Neural cell (in vitro differentiated cells): ENCODE results near the gene SLC5A9. TPM values are rescaled to one million over a fixed set of nuclear protein-coding genes. Genes with fewer than 3 reads are reported as not detected.

Experiments
- H2AFZ ChIP-seq: fragments of 200-600, 300-800 bp; sonication (generic), shearing (Covaris generic); 2 replicates; pipeline ENCODE4 v1.6.0; 2014; ENCODE audit warnings: low read depth, mild to moderate bottlenecking, antibody characterized with exemption, low read length, moderate library complexity
- H3F3A ChIP-seq: fragments of 200-600 bp; shearing (Covaris generic); 2 replicates; pipeline ENCODE4 v1.6.1; 2016; ENCODE audit warnings: mild to moderate bottlenecking, moderate library complexity, mixed read lengths, antibody characterized with exemption, low read length; ENCODE audit not compliant: insufficient read depth, poor library complexity, severe bottlenecking
- H3K27ac ChIP-seq: fragments of 200-600, 300-800 bp; sonication (generic), shearing (Covaris generic); 2 replicates; pipeline ENCODE4 v1.5.1; 2014; ENCODE audit warnings: mild to moderate bottlenecking, low read length, moderate library complexity
- H3K27me3 ChIP-seq: fragments of 300-800, 200-600 bp; sonication (generic), shearing (Covaris generic); 2 replicates; pipeline ENCODE4 v1.6.0; 2014; ENCODE audit warnings: mild to moderate bottlenecking, low read depth, low read length, moderate library complexity; ENCODE audit not compliant: insufficient read depth
- H3K36me3 ChIP-seq: fragments of 300-800, 200-600 bp; sonication (generic), shearing (Covaris generic); 2 replicates; pipeline ENCODE4 v1.5.1; 2014; ENCODE audit warnings: mild to moderate bottlenecking, antibody characterized with exemption, low read length, moderate library complexity; ENCODE audit not compliant: insufficient read depth
- H3K4me2 ChIP-seq: fragments of 300-800, 200-600 bp; sonication (generic), shearing (Covaris generic); 2 replicates; pipeline ENCODE4 v1.6.0; 2014; ENCODE audit warnings: mild to moderate bottlenecking, low read length
- H3K4me3 ChIP-seq: fragments of 300-800, 200-600 bp; sonication (generic), shearing (Covaris generic); 2 replicates; pipeline ENCODE4 v1.5.1; 2014; ENCODE audit warnings: mild to moderate bottlenecking, low read length, moderate library complexity
- H3K79me2 ChIP-seq: fragments of 200-600 bp; shearing (Covaris generic); replicated peaks from 2 replicates; pipeline ENCODE4 v1.6.0; 2014; ENCODE audit warnings: mild to moderate bottlenecking, low read length, moderate library complexity; ENCODE audit not compliant: insufficient read depth
- H3K9ac ChIP-seq: fragments of 300-800, 200-600 bp; sonication (generic), shearing (Covaris generic); 2 replicates; pipeline ENCODE4 v1.6.1; 2016; ENCODE audit warnings: mild to moderate bottlenecking, low read length, mixed read lengths
- H3K9me2 ChIP-seq: fragments of 200-600 bp; shearing (Covaris generic); 2 replicates; pipeline ENCODE4 v1.6.1; 2016; ENCODE audit warnings: mild to moderate bottlenecking, low read length, mixed read lengths; ENCODE audit not compliant: insufficient read depth
- H3K9me3 ChIP-seq: fragments of 200-600, 300-800 bp; sonication (generic), shearing (Covaris generic); 2 replicates; pipeline ENCODE4 v1.6.1; 2016; ENCODE audit warnings: mild to moderate bottlenecking, mixed run types, low read length, moderate library complexity, mixed read lengths
- H4K20me1 ChIP-seq: fragments of 200-600 bp; shearing (Covaris generic); 2 replicates; pipeline ENCODE4 v1.6.1; 2016; ENCODE audit warnings: mild to moderate bottlenecking, mixed run types; ENCODE audit not compliant: insufficient read depth
- EP300 ChIP-seq: fragments of 450-650 bp; conservative IDR thresholded peaks from 2 replicates; pipeline ENCODE4 v1.6.1; 2014; ENCODE audit warnings: antibody characterized with exemption, mild to moderate bottlenecking, moderate library complexity; ENCODE audit not compliant: poor library complexity, severe bottlenecking
- EZH2 ChIP-seq: fragments of 200-600, 300-800 bp; shearing (Covaris generic), sonication (generic); IDR thresholded peaks from 2 replicates; pipeline ENCODE4 v1.6.1; 2014; ENCODE audit warnings: antibody characterized with exemption, low read length, borderline replicate concordance, mild to moderate bottlenecking; ENCODE audit not compliant: insufficient read depth, poor library complexity, severe bottlenecking
- MXI1 ChIP-seq: fragments of 450-650 bp; conservative IDR thresholded peaks from 2 replicates; pipeline ENCODE4 v1.6.1; 2014; ENCODE audit warnings: antibody characterized with exemption, mild to moderate bottlenecking; ENCODE audit not compliant: poor library complexity, severe bottlenecking
- POLR2AphosphoS5 ChIP-seq: IDR thresholded peaks from 2 replicates; pipeline ENCODE4 v1.6.1; 2012
- RAD21 ChIP-seq: fragments of 450-650 bp; conservative IDR thresholded peaks from 2 replicates; pipeline ENCODE4 v1.6.1; 2014; ENCODE audit warnings: antibody characterized with exemption, mild to moderate bottlenecking, moderate library complexity
- SMC3 ChIP-seq: fragments of 450-650 bp; conservative IDR thresholded peaks from 2 replicates; pipeline ENCODE4 v1.6.1; 2014; ENCODE audit warnings: antibody characterized with exemption, mild to moderate bottlenecking, moderate library complexity; ENCODE audit not compliant: poor library complexity
- TAF1 ChIP-seq: IDR thresholded peaks from 2 replicates; pipeline ENCODE4 v1.6.1; 2012; ENCODE audit warnings: low read depth
- polyA plus RNA-seq: library from polyadenylated mRNA; depleted of rRNA; stranded (reverse); fragments of >200 nt; gene quantifications from 2 replicates; pipeline ENCODE4 v1.2.3, GENCODE V29; 2014
- TF ChIP-seq, protein P1 (sequence below): fragments of 450-650 bp; IDR thresholded peaks from 2 replicates; pipeline ENCODE4 v1.5.1; 2014; ENCODE audit warnings: antibody characterized with exemption, mild to moderate bottlenecking, moderate library complexity; ENCODE audit not compliant: poor library complexity, severe bottlenecking
- TF ChIP-seq, protein P2 (sequence below): IDR thresholded peaks from 2 replicates; pipeline ENCODE4 v1.6.1; 2012; ENCODE audit warnings: borderline replicate concordance

The SLC5A9 gene
- polyA plus RNA-seq, 1 donor from 2014 or later = not detected

DNA sequence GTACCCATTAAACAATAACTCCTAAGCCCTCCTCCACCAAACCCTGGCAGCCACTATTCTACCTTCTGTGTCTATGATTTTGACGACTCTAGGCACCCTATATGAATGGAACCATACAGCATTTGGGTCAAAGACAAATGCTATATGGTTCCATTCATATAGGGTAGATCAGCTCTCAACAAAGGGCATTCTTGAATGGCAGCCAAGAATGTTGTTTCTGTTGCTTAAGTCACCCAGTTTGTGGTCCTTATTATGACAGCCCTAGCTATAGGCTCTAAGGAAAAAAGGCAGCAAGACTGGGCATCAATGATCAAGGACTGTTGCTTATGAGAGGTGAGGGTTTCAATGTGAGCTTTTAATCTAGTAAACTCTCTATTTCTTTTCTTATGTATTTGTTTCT is 4.7 kb upstream of the SLC5A9 start:
- Histone ChIP-seq H3K9ac (no peak overlapping the region), H3K4me2 (no peak overlapping the region), H2AFZ (no peak overlapping the region), H4K20me1 (no peaks in the 10 kb centered on the region), H3K9me2 (no peaks in the 10 kb centered on the region), H3K27ac (no peak overlapping the region), H3K79me2 (no peaks in the 10 kb centered on the region), H3K36me3 (no peaks in the 10 kb centered on the region), H3K4me3 (no peak overlapping the region), H3K27me3 (no peaks in the 10 kb centered on the region), H3F3A (no peaks in the 10 kb centered on the region), H3K9me3 (no peaks in the 10 kb centered on the region)
- TF ChIP-seq EZH2 = no peak
- no peak for TF ChIP-seq POLR2AphosphoS5
- no peak for TF ChIP-seq EP300
- TF ChIP-seq, protein P1, sequence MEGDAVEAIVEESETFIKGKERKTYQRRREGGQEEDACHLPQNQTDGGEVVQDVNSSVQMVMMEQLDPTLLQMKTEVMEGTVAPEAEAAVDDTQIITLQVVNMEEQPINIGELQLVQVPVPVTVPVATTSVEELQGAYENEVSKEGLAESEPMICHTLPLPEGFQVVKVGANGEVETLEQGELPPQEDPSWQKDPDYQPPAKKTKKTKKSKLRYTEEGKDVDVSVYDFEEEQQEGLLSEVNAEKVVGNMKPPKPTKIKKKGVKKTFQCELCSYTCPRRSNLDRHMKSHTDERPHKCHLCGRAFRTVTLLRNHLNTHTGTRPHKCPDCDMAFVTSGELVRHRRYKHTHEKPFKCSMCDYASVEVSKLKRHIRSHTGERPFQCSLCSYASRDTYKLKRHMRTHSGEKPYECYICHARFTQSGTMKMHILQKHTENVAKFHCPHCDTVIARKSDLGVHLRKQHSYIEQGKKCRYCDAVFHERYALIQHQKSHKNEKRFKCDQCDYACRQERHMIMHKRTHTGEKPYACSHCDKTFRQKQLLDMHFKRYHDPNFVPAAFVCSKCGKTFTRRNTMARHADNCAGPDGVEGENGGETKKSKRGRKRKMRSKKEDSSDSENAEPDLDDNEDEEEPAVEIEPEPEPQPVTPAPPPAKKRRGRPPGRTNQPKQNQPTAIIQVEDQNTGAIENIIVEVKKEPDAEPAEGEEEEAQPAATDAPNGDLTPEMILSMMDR = no peak
- TF ChIP-seq, protein P2, sequence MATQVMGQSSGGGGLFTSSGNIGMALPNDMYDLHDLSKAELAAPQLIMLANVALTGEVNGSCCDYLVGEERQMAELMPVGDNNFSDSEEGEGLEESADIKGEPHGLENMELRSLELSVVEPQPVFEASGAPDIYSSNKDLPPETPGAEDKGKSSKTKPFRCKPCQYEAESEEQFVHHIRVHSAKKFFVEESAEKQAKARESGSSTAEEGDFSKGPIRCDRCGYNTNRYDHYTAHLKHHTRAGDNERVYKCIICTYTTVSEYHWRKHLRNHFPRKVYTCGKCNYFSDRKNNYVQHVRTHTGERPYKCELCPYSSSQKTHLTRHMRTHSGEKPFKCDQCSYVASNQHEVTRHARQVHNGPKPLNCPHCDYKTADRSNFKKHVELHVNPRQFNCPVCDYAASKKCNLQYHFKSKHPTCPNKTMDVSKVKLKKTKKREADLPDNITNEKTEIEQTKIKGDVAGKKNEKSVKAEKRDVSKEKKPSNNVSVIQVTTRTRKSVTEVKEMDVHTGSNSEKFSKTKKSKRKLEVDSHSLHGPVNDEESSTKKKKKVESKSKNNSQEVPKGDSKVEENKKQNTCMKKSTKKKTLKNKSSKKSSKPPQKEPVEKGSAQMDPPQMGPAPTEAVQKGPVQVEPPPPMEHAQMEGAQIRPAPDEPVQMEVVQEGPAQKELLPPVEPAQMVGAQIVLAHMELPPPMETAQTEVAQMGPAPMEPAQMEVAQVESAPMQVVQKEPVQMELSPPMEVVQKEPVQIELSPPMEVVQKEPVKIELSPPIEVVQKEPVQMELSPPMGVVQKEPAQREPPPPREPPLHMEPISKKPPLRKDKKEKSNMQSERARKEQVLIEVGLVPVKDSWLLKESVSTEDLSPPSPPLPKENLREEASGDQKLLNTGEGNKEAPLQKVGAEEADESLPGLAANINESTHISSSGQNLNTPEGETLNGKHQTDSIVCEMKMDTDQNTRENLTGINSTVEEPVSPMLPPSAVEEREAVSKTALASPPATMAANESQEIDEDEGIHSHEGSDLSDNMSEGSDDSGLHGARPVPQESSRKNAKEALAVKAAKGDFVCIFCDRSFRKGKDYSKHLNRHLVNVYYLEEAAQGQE = no peak
- TF ChIP-seq RAD21 = no peak
- TF ChIP-seq TAF1 = no peak

DNA sequence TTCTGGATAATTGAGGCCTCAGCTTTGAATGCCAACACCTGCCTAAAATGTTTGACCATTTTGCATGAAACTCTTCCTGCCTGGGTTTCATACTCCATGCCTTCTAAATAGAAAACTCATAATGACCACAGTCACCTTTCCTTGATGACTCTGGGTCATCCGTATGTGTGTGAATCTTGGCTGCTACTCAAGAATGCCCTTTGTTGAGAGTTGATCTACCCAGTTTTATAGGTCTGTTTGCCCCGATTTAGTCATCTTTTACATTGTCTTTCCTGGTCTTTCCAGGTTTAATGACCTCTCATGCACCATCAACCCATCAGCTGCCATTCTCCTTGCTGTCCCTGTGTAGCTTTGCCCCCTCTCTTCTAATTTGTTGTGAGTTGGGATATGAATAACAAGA is 2.7 kb upstream of the SLC5A9 start:
- H2AFZ ChIP-seq = no peak overlapping the region
- H4K20me1 ChIP-seq = no peaks in the 10 kb centered on the region
- no peak overlapping the region for H3K4me3 ChIP-seq
- no peak overlapping the region for H3K27ac ChIP-seq
- H3K9ac ChIP-seq = no peak overlapping the region
- H3K27me3 ChIP-seq = no peaks in the 10 kb centered on the region
- H3K79me2 ChIP-seq = no peaks in the 10 kb centered on the region
- no peaks in the 10 kb centered on the region for H3K9me3 ChIP-seq
- TF ChIP-seq, protein P2 = no peak
- TF ChIP-seq, protein P1 = no peak
- TF ChIP-seq SMC3 = no peak
- no peak for TF ChIP-seq EZH2
- TF ChIP-seq TAF1 = no peak
- TF ChIP-seq MXI1 = no peak
- TF ChIP-seq RAD21 = no peak
- TF ChIP-seq EP300 = no peak
- TF ChIP-seq POLR2AphosphoS5 = no peak
- no peaks in the 10 kb centered on the region for H3K9me2 ChIP-seq
- H3K36me3 ChIP-seq = no peaks in the 10 kb centered on the region
- no peak overlapping the region for H3K4me2 ChIP-seq
- H3F3A ChIP-seq = no peaks in the 10 kb centered on the region
